Retina (tissue), 1 donor: ENCODE measurements around the gene SPA17.

ENCODE experiments used
- DNase-seq: peaks from one replicate; pipeline ENCODE4 v3.0.0-alpha.2; 2016

SPA17 gene

DNA sequence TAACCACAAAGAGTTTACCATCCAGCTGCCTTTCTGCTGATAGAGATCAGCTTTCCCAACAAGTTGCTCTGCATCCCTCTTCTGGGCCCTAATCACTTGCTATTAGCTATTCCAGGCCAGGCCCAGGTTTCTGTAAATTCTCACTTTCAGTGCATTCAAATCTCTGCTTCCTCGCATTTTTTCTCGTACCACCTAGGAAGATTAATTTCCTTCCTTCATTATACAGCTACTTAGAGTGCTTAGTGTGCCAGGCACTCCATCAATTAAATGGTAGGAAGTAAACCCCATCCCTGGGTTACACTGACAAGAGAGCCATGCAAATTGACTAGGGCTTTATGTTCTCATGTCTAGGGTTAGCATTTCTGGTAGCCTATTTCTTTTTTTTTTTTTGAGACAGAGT is 9.8 kb upstream of the SPA17 start:
- DNase-seq, result no peak

DNA sequence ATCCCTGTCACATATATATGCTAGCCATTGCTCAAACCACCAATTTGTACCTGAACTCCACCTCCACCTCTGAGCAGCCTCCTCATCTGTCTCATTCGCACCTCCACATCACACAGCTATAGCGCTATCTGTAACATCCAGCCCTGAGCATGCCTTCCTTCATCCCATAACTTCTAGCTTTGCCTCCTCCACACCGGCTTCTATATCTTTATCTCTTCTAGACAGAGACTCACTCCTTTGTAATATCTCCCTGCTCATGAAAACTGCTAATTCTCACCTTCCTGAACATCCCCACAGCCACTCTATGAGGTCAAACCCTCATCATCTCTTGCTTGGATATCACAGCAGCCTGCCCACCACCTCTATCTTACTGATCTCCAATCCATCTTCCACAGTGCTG is 6.1 kb upstream of the SPA17 start:
- no peak for DNase-seq

DNA sequence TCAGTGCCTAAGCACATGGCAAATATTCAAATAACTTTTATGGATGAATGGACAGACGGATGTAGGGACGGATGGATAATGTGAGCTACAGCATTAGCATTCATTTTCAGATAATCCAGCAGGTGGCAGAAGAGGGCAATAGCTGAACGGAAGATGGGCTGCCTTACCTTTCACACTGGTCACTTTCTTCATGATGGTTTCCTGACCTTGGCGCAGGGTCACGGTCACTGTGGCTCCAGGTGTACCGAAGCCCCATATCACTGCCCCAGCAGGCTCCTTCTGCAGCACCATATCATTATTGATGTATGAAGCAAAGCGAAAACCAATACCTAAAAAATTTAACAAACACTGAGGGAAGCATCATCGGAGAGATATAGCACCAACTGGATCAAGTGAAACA is 4.5 kb upstream of the SPA17 start:
- peak; percentile 54 for DNase-seq

DNA sequence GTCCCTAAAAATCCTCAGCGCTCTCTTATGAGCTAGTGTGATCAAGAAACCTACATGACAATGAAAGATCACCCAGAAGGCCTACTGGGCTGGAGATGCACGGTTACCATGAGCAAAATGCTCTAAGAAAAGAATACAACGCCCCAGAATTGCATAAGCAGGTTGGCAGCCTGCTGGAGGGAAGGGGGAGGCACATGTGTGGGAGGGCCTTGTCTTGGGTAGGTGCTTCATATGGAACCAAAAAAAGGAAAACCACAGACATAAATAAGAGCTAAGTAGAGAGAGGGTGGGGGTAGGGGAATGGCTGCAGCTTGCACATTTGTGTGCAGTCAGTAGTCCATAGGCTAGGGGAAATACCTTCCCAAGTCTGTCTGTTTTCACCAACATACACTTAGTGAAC is 3.0 kb upstream of the SPA17 start:
- DNase-seq, result no peak

DNA sequence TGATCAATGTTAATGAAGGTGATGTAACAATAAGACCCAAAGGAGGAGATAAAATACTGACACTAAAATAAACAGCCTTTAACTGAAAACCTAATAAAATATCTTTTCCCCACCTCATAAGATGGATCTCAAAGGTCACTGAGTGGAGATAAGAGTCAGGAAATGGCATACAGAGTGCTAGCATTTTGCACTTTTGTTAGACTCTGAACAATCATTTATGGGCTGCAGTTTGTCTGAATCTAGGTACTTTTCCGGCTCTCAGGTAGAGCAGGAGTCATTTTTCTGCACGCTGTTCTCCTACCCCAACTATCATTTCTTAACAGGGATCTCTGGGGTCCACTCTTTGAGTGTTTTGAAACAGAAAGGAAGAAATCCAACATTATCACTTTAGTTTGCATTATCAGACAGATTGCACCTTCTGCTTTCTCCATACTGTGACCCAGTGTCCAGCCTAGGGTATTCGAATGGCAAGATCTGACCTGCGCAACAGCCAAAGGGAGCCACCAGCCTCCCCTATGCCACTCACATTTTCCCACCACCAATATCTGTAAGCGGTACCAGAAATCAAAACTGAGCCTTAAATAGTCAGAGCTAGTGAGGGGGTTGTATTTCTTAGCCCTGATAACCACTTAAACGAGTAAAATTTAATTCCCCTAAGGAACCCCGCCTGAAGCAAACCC is 1.0 kb upstream of the SPA17 start:
- DNase-seq, result no peak

DNA sequence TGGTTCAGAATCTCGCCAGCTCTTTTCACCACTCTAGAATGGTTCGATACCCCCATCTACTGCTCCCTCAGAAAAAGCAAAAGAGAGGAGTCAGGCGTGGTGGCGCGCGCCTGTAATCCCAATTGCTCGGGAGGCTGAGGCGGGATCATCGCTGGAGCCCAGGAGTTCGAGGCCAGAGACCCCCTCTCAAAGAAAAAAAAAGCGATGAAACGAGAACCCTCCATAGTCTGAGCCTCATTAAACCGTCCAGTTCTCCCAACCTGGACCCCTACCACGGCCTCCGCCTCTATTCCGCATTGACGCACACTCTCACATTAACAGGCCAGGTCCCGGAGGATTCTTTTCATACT is 439 bp downstream of the SPA17 start:
- DNase-seq, result no peak

DNA sequence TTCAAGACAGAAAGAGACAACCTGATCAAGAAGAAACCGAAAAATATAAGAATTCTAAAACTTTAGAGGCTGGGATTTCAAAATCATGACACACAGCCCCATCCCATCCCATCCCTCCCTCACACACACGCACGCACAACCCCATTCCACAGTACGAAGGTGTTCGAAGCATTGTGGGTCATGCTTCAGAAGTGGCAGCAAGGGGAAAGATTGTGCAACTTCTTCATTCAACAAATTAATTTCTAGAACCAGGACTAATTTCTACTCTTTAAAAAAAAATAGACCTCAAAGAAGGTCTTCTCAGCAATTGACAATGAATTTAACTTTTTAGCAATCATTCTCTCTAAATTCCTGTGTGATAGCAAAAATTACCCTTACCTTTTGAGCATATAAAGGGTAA is 867 bp downstream of the SPA17 start:
- no peak for DNase-seq

DNA sequence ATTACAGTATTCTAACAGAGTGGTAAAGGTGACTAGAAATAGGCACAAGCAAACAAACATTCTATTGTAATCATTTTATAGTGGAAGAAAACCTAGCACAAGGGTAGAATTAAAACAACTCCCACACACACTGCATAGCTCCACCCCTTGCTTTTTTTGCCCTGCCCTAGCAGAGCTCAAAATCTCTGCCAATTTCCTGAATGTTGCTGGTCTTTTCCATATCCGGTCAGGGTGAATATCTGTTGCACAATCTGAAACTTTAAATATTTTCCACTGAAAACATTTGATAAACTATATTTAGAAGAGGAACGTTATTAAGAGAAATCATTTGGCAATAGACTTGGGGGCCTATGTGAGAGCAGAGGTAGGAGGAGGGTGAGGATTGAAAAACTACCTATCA is 2.7 kb downstream of the SPA17 start:
- no peak for DNase-seq

DNA sequence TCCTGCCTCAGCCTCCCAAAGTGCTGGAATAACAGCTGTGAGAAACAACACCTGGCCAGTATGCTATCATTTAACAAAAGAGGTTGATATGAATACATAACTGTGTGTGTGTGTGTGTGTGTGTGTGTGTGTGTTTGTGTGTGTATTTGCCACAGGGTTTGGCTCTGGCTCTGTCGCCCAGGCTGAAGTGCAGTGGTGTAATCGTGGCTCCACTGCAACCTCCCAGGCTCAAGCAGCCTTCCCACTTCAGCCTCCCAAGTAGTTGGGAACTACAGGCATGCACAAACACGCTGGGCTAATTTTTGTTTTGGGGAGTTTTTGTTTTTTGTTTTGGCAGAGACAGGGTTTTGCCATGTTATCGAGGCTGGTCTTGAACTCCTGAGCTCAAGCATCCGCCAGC is 4.7 kb downstream of the SPA17 start:
- no peak for DNase-seq

DNA sequence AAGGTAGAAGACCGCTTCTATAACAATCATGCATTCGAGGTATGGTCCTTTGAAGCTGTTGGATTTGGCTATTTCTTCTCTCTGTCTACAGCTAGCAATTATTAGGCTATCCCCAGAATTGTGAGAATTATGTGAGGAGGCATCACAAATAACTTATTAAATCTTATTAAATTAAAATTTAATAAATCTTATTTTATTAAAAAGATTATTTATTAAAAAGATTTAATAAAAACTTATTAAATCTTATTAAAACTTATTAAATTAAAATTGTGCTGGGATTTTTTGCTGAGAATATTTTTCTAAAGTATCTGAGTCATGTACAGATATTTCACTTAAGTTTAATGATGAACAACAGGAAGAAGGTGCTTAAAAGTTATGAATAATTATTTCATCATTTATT is 7.7 kb downstream of the SPA17 start:
- DNase-seq, result no peak

DNA sequence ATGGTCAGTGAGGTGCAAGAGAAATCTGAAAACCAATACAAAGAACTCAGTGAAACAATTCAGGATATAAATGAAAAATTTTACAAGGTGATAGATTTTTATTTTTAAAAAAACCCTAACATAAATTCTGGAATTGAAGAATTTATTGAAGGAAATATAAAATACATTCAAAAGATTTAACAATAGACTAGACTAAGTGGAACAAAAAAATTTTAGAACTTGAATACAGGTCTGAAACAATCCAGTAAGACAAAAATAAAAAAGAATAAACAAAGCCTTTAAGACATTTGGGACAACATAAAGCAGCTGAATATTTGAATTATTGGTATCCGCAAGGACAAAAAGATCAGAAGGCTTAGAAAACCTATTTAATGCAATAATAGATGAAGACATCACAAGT is 8.7 kb downstream of the SPA17 start:
- no peak for DNase-seq

DNA sequence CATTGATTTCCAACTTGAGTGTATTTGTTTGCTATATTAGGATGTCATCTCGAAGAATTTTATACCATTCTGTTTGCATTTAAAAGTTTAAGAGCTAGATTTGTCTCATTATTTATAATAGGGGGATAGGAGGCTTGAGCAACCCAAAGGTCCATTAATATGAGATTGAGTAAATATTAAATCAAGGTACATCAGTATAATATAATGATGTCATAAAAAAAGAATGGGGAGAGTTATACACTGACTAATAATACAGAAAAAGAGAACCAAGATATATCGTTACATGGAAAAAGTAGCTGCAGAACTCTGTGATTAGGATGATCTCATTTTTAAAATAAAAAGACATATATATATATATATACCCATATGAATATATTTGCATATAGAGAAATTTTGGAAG is 19.4 kb downstream of the SPA17 start:
- no peak for DNase-seq

DNA sequence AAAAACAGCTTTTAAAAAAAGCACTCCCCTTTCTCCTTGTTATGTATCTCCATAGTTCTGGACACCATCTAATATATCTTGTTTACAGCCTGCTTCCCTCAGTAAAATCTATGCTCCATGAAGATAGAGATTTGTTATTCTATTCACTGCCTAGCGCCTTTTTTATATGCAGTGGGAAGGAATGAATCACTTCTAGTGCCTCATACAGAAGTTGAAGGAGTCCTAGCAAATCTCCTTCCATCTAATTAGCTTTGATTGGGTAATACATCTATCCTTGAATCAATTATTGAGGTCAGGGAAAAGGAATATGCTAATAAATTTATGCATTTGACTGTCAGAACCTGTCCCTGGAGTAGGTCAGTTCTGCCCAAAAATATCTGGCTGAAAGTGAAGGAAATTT is 25.8 kb downstream of the SPA17 start:
- no peak for DNase-seq

DNA sequence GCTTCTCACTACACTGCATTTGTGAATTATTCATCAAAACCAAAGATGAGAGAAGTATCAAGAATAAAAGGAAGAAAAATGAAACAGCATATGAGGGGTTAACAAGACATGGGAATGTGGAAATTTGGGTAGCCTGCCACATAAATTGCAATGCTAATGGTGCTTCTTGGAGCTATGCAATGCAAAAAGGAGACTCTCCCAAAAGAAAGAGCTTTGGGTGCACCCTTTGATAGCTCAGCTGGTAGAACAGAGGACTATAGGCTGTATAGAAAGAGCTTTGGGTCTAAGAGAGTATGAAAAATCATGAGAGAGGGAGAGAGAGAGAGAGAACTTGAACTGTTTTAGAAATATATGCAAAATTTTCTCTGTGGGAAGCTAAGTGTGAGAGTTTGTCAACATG is 26.3 kb downstream of the SPA17 start:
- no peak for DNase-seq

DNA sequence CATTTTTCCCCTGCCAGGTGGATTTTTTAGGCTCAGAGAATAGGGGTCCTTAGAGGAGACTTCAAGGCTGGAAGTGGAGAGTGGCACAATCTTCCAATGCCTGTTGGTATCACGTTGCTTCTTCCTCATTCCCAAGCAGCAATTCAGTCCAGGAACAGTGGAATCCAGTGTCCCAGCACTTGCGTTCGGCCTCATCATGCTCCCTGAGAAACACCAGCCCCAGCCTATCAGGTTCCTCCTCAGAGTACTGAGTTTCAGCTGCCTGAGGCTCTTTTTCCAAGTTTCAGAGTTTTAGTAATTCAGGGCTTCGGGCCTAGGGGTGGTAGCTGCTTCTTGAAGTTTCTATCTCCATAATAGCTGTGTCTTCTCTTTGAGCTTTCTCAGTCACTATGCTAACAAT is 34.1 kb downstream of the SPA17 start:
- no peak for DNase-seq

DNA sequence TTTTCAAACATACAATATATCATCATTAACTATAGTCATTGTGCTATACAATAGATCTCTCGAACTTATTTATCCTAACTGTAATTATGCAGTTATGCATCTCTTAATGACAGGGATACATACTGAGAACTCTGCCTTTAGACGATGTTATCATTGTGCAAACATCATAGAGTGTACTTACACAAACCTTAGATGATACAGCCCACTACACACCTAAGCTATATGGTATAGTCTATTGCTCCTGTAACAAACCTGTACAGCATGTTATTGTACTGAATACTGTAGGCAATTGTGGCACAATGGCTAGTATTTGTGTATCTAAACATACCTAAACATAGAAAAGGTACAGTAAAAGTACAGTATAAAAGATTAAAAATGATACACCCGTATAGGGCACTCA is 38.7 kb downstream of the SPA17 start:
- DNase-seq, result no peak

DNA sequence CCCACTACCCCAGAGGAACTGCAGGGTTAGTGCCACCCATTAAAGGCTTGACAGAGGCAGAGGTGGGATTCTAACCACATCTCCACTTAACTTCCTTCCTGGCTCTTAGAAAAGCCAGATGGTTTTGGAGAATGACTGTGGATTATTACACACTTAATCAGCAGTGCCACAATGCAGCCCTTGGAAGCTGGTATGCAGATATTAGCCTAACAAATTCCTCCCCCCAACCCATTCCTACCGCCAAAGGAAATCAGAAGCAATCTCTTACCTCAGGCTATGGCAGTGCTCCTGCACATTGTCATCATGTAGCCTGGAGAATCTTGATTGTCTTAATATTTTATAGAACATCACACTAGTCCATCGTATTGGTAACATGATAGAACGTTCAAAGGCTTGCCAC is 42.9 kb downstream of the SPA17 start:
- no peak for DNase-seq

DNA sequence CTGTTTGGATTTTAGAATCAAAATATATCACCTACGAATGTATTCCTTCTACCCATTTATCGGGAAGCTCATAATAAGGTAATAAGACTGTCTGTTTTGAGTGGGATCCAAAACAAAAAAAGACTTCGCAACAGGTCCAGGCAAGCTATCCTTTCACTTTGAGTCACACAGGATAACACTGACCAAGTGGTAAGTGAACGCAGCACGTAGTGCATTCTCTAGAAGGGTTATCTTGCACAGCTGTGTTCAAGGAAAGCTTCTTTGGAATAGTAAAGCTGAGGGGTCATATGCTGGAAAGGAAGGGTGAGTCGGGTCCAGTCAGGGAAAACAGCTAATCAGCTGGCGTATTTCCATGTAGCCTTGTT is 43.7 kb downstream of the SPA17 start:
- peak; percentile 13 for DNase-seq

DNA sequence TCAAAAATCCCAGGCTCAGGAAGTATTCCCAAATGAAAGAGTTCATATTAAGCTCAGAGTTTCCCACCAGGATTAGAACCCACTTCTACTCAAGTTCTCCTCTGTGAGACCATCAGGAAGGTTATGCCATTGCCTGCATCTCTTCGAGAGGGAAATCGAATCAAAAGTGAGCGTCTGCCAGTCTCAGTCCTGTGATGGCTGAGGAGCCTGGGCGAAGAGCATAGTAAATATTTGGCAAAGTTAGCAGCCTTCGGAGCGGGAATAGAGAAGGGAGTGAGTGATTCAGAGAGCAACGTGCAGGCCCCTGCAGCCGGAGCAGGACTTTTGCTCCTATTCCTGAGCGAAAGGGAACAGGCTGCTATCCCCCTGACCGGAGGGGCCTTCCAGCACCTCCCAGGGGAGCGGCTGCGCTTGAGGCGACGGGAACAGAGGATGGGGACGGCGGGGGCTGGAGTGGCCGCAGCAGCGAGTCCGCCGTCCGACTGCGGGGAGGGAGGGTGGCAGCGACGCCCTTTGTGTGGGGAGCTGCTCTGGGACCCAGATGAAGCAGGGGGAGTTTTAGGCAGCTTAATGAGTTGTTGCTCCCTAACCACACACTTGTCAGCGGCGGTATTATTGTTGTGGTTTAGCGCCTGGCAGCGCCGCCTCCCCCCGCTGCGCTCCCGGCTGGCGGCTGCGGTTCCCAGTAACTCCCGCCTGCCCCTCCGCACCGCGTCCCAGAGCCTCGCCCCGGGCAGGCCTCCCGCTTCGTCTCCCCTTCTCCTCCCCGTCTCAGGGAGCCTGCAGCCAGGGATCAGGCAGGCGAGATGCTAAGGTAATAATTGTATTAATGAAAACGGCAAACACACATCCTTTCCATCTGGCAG is 44.3 kb downstream of the SPA17 start:
- peak; percentile 77 for DNase-seq

DNA sequence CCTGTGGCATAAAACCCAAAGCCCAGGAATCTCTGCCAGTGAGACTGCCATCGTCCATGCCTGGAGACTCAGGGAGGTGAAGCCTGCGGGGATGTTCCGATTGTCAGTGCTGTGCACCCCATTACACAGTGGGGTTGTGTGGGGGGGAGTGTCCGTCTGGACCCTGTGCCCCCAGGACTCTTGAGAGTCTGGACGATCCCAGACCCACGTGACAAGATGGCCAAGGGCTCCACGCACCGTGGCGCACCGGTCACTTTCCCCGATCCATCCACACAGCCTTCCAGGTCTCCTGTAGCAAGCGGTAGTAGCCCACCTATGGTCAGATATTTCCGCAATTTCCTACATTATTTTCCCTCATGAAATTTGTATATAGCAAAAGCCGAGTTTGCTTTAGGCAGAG is 45.1 kb downstream of the SPA17 start:
- no peak for DNase-seq

DNA sequence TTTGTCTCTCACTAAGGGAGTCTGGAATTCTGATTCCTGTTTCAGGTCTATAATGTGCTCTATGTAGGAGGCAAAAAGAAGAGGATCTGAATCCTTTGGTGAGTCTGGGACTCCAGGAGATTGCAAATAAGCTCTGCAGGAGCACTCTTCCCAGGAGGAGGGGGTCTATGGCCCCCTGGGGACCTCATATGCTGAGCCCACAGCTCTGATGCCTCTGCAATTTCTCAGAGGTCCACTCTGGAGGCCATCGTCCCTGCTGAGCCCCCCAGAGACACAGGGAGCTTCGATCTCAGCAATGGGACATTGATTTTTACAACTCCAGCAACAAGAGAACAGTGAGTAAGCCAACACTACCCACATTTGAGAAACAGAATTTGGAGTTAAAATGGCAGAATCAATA is 45.8 kb downstream of the SPA17 start:
- no peak for DNase-seq

DNA sequence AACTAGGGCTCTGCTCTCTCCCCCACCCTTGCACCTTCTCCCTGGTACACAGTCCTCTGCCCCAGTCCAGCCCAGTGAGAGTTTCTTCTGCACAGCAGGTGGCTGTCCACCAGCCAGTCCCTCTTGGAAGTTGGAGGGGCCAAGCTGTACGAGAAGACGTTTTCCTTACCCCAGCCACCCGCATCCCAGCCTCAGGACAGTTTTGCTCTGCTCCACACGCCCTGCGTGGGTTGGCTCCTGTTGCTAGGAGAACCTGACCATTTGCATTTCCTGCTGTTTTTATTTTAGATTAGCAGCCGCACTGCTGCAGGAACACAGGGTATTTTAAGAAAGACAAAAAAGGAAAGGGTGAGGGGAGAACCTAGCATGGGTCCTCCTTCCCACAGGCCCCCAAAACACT is 48.5 kb downstream of the SPA17 start:
- no peak for DNase-seq

DNA sequence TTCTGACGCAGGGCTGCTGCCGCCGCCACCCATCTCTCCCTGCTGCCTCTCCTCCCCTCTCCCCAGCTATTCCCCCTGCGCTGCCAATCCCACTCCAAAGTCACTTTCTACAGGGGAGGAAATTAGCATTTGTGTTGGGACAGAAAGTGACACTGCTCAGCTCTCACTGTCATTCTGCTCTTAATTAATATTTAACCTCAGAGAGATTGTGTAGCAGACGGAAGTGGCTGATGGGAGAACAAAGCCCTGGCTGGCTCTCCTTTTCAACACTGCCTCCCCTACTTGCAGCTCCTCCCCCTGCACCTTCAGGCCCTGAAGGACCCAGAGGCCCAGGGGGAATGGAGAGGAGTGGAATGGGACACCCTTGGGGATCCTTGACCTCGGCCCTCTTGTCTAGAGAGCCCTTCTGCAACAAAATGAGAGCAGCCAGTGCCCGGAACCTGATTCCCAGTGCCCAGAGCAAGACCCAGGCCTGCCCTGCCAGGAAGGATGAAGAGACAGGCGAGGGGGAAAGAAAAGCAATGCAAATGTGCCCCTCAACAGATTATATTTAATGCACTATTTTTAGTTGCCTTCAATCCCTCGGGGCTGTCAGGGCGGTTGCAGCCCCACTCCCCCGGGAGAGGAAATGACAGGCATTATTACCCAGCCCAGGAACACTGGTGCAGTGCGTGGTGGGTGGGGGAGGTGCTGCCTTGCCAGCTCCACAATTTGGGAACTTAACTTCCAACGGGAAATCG is 51.4 kb downstream of the SPA17 start:
- peak; percentile 41 for DNase-seq

DNA sequence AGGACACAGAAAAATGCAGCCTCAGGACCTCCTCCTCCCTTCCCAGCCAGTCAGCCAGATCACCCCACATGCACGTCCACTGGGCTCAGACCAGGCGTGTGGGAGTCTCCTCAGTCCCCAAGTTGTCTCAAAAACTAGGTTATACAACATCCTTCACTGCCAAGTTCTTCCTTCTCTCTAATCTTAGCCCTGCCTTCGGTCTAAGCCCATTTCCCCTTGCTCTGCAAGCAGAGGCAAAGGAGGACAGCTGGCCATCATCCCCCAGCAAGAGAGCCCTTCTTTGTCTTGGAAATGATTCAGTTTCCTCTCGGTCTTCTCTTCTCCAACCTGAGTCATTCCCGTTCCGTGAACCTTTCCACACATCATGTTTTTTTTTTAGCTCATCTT is 52.0 kb downstream of the SPA17 start:
- peak; percentile 23 for DNase-seq
